ENCODE results near the gene FANCD2.

The FANCD2 gene

DNA sequence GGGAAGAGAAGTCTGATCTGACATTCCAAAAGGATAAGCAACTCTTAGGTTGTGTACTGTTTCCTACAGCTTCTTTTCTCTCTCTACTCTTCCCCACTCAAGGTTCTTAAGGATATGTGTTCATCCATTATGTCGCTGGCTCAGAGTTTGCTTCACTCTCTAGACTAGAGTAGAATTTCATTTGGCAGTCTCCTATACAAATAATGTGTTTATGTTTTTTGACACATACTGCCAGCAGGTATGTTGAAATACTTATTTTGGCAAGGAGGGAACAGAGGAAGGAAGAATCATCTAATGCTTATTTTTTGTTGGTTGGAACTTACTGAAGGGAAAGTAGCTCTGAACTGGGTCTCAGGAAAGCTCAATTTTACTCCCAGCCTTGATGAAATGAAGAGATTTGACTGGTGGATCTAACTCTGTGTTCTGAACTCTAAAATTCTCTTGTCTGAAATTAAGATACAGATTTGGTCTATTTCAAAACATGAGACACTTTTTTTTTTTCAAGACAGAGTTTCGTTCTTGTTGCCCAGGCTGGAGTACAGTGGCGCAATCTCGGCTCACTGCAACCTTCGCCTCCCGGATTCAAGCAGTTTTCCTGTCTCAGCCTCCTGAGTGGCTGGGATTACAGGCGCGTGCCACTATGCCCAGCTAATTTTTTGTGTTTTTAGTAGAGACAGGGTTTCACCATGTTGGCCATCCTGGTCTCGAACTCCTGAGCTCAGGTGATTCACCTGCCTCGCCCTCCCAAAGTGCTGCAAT is 32.0 kb upstream of the FANCD2 start:
- H3K4me3 ChIP-seq (ENCODE audit: control insufficient read depth, low read depth, low read length), result no peak overlapping the region
- no peak for DNase-seq (ENCODE audit: low read depth)
- TF ChIP-seq, protein P1, sequence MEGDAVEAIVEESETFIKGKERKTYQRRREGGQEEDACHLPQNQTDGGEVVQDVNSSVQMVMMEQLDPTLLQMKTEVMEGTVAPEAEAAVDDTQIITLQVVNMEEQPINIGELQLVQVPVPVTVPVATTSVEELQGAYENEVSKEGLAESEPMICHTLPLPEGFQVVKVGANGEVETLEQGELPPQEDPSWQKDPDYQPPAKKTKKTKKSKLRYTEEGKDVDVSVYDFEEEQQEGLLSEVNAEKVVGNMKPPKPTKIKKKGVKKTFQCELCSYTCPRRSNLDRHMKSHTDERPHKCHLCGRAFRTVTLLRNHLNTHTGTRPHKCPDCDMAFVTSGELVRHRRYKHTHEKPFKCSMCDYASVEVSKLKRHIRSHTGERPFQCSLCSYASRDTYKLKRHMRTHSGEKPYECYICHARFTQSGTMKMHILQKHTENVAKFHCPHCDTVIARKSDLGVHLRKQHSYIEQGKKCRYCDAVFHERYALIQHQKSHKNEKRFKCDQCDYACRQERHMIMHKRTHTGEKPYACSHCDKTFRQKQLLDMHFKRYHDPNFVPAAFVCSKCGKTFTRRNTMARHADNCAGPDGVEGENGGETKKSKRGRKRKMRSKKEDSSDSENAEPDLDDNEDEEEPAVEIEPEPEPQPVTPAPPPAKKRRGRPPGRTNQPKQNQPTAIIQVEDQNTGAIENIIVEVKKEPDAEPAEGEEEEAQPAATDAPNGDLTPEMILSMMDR (IDR thresholded peaks at IDR 0.05; ENCODE audit: control insufficient read depth, insufficient read depth, low read depth, low read length, missing control alignments), result no peak

DNA sequence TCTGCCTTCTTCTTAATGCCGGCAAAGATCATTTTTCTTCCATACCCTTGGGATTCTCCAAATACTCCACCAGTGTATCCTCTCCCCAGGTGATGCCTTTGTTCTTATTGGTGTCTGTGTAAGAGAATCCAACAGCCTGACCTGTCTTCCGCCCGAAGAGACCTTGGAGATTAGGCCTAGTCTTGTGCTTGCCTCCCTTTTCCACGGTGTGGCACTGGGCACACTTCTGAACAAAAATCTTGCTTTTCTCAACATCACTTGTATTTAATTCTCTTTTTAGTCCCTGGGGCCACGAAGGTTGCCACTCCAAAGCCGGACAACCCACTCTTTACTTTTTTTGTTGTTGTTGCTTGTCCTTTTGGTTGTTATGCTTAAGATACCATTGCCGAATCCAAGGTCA is 25.6 kb upstream of the FANCD2 start:
- H3K4me3 ChIP-seq (ENCODE audit: control insufficient read depth, low read depth, low read length), result no peak overlapping the region
- DNase-seq (ENCODE audit: low read depth), result no peak
- TF ChIP-seq, protein P1 (IDR thresholded peaks at IDR 0.05; ENCODE audit: control insufficient read depth, insufficient read depth, low read depth, low read length, missing control alignments), result no peak

DNA sequence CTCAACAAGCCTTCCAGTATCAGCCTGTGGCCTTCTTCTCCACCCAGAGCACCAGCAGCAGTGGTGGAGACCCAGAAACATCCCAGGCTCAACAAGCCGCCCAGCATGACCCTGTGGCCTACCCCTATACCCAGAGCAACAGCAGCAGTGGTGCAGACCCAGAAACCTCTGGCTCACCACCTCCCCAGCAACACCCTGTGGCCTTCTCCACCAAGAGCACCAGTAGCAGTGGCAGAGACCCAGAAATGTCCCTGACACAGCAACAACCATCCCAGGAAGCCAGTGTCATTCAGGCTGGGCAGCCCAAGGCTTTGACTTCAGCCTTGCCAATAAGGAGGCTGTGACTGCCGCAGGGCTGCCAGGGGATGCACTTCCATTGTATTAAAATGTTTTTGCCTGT is 23.3 kb upstream of the FANCD2 start:
- no peak for DNase-seq (ENCODE audit: low read depth)
- TF ChIP-seq, protein P1 (IDR thresholded peaks at IDR 0.05; ENCODE audit: control insufficient read depth, insufficient read depth, low read depth, low read length, missing control alignments), result no peak
- no peak overlapping the region for H3K4me3 ChIP-seq (ENCODE audit: control insufficient read depth, low read depth, low read length)

DNA sequence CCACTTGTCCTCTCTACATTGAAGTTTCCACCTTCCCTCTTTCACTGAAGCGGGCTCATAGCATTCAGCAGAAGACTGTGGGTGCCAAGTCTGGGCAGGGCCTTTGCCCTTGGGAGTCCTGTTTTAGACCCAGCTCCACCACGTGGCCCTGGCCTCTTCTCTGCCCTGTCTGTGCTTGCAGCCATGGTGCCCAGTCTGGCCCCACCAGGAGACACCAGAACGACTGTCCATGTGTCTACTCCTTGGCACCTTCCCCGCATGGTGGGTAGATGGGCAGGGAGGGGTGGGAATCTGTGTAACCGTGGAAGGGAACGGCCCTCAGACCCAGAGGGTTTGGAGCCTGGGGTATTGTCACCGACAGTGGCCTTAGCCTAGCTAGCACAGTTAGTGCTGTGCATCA is 21.7 kb upstream of the FANCD2 start:
- DNase-seq (ENCODE audit: low read depth), result no peak
- TF ChIP-seq, protein P1 (IDR thresholded peaks at IDR 0.05; ENCODE audit: control insufficient read depth, insufficient read depth, low read depth, low read length, missing control alignments), result no peak
- H3K4me3 ChIP-seq (ENCODE audit: control insufficient read depth, low read depth, low read length), result no peak overlapping the region

DNA sequence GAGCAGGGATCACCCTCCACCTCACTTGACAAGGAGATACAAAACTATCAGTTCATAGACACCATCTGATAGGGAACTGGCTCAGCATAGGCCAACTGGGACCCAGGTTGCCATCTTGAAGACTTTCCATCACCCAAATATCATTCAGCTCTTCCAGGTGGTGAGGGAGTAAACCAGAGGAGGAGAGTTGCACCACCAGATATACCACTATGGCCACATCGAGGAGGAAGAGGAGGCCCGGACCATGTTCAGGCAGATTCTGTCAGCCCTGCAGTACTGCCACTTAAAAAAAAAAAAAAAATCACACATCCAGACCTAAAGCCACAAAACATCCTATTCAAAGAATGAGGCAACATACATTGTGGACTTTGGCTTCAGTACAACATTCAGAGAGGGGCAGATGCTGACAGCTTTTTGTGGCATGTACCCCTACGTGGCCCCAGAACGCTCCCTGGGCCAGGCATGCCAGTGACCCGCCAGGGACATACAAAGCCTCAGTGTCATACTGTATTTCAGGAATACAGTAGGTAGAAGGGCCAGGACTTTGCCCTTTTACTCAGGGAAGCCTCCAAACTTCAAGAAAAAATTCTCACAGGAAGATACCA is 21.2 kb upstream of the FANCD2 start:
- TF ChIP-seq, protein P1 (IDR thresholded peaks at IDR 0.05; ENCODE audit: control insufficient read depth, insufficient read depth, low read depth, low read length, missing control alignments), result no peak
- no peak overlapping the region for H3K4me3 ChIP-seq (ENCODE audit: control insufficient read depth, low read depth, low read length)
- no peak for DNase-seq (ENCODE audit: low read depth)

DNA sequence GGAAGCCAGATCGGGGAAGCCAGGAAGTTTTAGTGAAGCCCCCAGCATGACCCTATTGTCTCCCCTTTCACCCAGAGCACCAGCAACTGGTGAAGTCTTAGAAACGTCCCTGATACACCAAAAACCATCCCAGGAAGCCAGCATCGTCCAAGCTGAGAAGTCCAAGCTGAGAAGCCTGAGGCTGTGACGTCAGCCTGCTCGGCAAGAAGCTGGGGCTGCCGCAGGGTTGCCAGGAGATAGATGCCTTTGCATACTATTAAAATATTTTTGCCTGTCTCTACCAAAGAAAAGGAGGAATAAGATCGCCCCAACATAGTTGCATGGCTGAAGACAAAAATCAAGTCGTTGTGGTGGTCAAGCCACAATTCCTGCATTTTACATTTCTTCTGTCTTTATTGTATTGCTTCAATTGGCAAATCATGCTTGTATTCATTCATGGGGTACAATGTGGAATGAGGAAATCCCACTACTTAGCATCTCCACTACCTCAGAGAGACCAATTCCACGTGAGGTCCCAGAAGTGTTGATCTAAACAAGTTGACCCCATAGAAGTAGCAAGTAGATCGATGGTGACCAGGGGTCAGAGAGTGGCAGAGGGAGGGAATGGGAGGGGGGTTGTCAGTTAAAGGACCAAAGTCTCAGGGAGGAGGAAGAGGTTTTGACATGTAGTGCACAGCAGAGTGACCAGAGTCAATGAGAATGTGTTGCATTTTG is 20.0 kb upstream of the FANCD2 start:
- H3K4me3 ChIP-seq (ENCODE audit: control insufficient read depth, low read depth, low read length), result no peak overlapping the region
- no peak for DNase-seq (ENCODE audit: low read depth)
- TF ChIP-seq, protein P1 (IDR thresholded peaks at IDR 0.05; ENCODE audit: control insufficient read depth, insufficient read depth, low read depth, low read length, missing control alignments), result no peak
